ENCODE data around the gene BST1.
A peak's percentile ranks its signal among the peaks of the same experiment; 100 is the strongest.

BST1 gene, protein sequence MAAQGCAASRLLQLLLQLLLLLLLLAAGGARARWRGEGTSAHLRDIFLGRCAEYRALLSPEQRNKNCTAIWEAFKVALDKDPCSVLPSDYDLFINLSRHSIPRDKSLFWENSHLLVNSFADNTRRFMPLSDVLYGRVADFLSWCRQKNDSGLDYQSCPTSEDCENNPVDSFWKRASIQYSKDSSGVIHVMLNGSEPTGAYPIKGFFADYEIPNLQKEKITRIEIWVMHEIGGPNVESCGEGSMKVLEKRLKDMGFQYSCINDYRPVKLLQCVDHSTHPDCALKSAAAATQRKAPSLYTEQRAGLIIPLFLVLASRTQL

DNA sequence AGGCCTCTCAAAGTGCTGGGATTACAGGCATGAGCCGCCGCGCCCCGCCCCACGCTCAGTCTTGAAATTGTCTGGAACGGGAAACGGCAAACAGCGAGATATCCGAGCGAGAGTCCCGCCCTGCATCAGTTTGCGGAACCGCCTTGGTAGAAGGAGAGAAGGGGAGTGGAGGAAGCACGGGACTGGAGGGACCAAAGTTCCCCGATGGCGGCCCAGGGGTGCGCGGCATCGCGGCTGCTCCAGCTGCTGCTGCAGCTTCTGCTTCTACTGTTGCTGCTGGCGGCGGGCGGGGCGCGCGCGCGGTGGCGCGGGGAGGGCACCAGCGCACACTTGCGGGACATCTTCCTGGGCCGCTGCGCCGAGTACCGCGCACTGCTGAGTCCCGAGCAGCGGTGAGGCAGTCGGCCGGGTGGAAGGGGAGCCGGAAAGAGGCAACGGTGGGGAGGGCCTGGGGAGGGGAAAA, at the start of gene BST1:
Gene BST1, plus strand, starts transcription at position 125 of the 463 bp plus-strand sequence. Its CDS starts 80 bp downstream, at position 205.
- peak; percentile 15 for DNase-seq

DNA sequence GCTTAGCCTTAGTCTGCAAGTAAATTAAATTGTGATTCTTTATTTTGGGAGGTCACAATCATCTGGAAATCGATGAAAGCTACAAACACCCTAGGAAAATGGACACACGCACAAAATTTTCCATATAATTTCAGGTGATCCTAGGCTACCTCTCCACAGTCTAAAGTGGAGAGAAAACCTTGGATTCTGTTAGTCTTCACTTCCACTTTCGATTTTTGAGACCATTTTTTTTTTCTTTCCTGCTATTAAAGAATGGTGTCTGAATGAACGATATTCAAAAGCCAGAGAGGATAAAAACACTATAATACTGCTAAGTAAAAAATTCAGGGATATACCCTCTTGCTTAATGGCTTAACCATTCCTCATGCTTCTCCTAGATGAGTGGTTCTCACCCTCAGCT, 49.4 kb upstream of the BST1 start:
- no peak for DNase-seq

DNA sequence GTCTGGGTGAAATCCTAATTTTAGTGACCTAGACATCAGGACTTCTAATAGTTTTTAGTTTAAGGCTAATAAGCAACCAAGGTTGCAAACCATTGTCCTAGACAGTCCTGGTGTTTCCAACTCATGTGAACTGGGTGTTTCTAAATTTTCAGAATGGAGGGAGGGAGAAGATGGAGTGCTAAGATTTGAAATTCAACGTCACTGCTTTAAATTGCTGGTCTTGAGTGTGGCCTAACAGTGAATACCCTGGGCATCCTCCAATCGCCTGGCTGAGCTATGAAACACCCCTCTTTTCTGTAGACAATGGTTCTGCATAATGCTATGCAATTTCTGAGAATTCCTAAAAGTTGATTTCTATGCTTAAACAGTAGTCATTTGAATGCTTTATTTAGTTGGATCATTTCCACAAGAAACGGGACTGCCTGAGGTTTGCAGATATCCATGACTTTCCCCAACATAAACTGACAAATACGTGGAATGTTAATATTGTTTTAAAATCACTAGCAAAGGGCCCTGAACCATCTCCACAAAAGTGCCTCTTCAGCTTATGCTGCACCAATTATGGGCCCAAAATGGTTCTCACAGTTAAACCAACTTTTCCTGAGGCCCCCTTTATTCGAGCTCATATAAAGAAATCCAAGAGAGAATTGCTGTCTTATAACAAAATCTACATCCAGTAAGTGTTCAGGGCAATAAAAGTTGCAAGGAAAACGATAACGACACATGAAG, 48.8 kb upstream of the BST1 start:
- DNase-seq: peak; percentile 20

DNA sequence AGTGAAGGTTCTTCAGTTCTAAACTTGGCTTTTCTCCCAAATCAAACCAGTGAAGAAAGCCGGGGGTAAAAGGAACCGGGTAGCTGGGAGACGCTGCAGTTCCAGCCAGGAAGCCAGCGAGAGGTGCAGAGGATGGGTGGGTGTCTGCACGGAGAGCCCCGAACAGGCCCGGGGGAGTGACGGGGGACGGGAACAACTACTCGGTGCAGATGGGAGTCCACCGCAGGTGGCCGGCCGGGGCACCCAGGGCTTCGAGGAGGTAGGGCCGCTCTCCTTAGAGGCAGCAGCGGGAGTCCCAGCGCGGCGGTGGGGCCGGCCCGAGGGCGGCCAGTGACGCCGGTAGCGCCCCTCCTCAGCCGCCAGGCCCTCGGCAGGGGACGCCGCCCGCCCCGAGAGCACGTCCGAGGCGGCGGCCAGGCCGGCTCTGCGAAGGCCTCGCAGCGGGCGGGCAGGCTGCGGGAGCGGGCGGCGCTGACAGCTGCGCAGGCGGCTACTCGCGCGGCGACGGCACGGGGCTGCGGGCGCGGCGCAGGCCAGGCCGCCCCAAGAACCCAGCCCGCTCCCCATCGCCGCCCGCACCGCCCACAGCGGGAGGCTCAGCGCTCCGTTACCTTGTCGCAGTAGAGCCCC, 48.2 kb upstream of the BST1 start:
- DNase-seq: peak; percentile 51

GRCh38 chr4:15655223-15656037, 47.4 kb upstream of the BST1 start, which contains the start of gene FBXL5:
FBXL5 (minus strand) TSS chr4:15655357; CDS start chr4:15655287, 70 bp downstream.
- peak; percentile 77 for DNase-seq

DNA sequence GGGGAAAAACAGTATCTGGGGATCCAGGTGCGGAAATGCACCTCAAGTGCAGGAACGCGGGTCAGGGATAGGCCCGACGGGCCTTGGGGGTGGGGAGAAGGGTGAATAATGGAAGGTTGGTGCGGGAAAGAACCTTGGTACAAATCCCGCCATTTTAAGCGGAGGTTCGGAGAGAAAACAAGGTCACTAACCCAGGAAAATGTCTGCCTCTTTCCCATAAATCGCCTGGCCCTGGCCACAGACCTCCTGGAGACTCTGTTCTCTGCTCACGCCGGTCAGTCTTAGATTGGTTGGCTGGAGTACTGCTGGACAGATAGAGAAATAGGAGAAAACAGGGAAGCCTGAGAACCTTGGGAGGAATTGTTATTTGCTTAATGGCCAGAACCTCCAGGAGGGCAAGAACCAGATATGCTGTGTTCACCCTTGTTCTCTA, 46.8 kb upstream of the BST1 start:
- DNase-seq: peak; percentile 63

DNA sequence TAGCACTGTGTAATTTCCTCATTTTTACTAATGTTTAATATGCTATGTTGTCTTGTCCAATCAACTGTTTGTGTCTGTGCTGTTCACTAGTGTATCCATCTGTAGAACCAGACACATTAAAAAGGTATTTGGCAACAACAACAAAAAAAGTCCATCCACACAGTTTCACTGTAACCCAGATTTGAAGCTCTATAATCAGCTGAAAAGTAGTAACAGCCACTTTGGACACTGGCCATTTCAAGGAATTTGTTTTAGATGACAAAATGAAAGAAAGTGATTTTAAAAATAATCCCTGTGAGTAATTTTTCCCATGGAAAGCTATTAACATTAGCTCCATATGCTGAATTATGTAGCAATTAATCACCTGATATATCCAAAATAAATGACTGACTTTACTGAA, 45.5 kb upstream of the BST1 start:
- DNase-seq: no peak

GRCh38 chr4:15658136-15658770, 44.6 kb upstream of the BST1 start:
- DNase-seq: no peak

- DNase-seq: no peak
These were observed 44.1 kb upstream of the BST1 start for GRCh38 chr4:15658781-15659180.

DNA sequence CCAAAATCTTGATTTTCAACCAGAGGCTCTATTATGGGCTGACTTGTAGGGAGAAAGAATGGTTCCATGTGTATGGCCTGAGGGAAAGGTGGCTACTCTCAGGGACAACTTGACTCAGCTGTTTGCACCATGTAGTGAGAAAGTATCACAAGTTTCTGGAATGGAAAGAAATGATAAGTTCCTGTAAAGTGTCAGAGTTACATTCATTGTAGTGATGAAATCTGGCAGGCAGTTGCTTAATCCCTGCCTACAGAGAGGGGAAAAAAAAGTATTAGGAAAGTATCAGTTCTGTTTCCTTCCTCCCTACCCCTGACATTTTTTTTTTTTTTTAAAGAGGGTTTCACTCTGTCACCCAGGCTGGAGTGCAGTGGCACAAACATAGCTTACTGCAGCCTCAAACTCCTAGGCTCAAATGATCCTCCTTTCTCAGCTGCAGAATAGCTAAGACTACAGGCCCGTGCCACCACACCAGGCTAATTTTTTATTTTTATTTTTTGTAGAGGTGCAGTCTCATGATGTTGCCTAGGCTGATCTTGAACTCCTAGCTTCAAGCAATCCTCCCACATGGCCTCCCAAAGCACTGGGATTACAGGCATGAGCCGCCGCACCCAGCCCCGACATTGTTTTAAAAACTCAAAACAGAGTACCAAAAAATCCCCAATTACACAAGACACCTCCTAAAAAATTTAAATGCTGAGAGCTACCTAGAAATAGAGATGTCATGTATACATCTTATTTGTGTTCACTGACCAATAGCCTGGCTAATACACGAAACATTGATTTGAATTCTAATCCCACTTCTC, 42.9 kb upstream of the BST1 start:
- no peak for DNase-seq

GRCh38 chr4:15665753-15666365, 37.0 kb upstream of the BST1 start:
- no peak for DNase-seq

DNA sequence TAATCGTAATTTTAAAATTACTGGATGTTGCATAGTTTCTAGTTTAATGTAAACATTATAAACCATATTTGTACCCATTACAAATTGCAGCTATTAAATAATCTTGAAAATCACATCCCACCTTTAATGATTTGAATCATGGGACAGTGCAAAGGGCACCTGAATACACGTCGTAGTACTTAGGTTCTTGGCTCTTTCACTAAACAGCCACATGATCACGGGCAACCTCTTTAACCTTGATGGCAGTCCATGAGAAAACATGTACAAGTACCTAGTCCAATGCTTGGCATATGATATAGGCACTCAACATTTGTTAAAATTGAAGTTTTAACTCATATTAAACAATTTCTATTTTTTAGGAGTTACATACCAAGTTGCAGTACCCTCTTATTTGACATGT, 35.9 kb upstream of the BST1 start:
- DNase-seq: no peak

- DNase-seq: no peak
These were observed 34.1 kb upstream of the BST1 start for GRCh38 chr4:15668566-15669435.

DNA sequence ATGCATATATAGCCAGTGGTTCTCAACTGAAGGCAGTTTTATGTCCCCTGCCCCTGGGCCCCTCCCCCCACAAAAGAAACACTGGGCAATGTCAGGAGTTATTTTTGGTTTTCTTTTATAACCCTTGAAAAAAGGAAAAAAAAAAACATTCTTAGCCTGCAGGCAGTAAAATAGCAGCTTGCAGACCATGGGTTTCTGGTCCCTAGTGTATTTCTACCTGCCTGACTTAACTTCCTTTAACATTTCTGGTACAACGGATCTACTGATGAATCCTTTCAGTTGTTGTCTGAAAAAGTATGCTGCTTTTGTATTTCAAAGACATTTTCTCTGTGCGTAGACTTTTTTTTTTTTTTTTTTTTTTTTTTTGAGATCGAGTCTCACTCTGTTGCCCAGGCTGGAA, 32.3 kb upstream of the BST1 start:
- DNase-seq: no peak

DNA sequence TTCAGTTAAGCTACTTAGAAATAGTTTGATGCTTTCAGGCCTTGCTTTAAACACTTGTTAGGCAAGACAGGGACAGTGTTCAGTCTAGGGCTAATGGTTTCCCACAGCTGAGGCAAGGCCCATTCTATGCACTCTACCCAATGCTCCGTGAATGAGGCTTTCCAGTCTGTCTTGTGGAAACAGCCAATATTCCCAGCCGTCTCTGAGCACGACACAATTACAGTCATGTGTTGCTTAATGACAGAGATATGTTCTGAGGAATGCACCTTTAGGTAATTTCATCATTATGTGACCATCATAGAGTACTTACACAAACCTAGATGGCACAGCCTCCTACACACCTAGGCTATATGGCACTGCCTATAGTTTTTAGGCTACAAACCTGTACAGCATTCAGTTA, 30.8 kb upstream of the BST1 start:
- no peak for DNase-seq

DNA sequence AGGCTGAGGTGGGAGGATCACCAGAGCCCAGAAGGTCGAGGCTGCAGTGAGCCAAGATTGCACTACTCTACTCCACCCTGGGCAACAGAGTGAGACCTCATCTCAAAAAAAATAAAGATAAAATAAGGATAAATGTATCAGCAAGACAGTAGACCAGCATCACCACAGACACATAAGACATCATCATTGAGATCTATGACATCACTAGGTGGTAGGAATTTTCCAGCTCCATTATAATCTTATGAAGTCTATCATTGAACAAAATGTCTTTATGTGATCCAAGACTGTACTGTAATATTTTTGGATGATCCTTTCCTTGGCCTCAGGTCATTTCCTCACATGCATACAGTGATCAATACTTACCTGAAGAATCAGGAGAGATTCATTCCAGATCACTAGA, 29.5 kb upstream of the BST1 start:
- no peak for DNase-seq

- DNase-seq: no peak
These were observed 28.8 kb upstream of the BST1 start for GRCh38 chr4:15674046-15674445.

- DNase-seq: no peak
These were observed 27.9 kb upstream of the BST1 start for GRCh38 chr4:15674926-15675325.

- DNase-seq: no peak
These were observed 27.5 kb upstream of the BST1 start for GRCh38 chr4:15675356-15675755.

DNA sequence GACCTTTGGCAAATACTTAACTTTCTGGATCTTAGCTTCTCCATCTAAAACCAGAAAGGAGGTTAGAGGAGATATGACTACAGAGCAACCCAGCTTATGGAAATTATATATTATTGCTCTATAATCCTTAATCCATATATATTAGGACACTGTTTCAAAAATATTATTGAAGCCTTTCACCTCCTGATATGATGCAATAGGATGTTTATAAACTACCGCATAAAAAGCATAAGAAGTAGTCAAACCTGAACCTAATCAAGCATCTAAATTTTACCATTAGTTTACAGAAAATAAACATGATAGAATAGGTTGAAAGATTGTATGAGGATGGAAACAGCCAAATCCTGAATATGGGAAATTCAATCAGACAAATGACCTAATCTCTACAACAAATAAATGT, 26.8 kb upstream of the BST1 start:
- no peak for DNase-seq

Data from NCI-H1092 treated with DMSO at 0.1 percent for 48 hours (cell line).